Lung (tissue), 12 donors: Measurements from ENCODE around the gene TNFRSF14. TPM values are rescaled to one million over a fixed set of nuclear protein-coding genes. Genes with fewer than 3 reads are reported as not detected.
A peak's percentile ranks its signal among the peaks of the same experiment; 100 is the strongest.

Source experiments
- ATAC-seq: fragments of 200-7000 bp; cut with Tn5 transposase; one replicate; pipeline ENCODE4 v1.9.1; 2020; ENCODE audit warnings: moderate number of reproducible peaks; ENCODE audit not compliant: insufficient read depth, low FRiP score
- DNase-seq, 3 donors: peaks; one replicate each; pipeline ENCODE4 v3.0.0-alpha.2; 2013 to 2017
- H3K27ac ChIP-seq, 2 donors: one replicate each; pipeline ENCODE4 v1.5.1; 2013; ENCODE audit warnings: mild to moderate bottlenecking in 2 of 2, moderate library complexity in 2 of 2, control low read depth in 1 of 2, inconsistent platforms in 1 of 2, low read depth in 1 of 2, low read length in 1 of 2
- H3K27me3 ChIP-seq, 3 donors: one replicate each; pipeline ENCODE4 v1.5.1; 2013; ENCODE audit warnings: low read length in 2 of 3; ENCODE audit not compliant: control insufficient read depth in 3 of 3, insufficient read depth in 3 of 3
- H3K36me3 ChIP-seq, 4 donors: one replicate each; pipeline ENCODE4 v1.5.1; 2013; ENCODE audit warnings: low read length in 4 of 4, mild to moderate bottlenecking in 1 of 4, moderate library complexity in 1 of 4; ENCODE audit not compliant: control insufficient read depth in 4 of 4, insufficient read depth in 4 of 4
- H3K4me1 ChIP-seq, 5 donors: one replicate each; pipeline ENCODE4 v1.5.1; 2013; ENCODE audit warnings: low read length in 5 of 5, mild to moderate bottlenecking in 2 of 5, moderate library complexity in 1 of 5; ENCODE audit not compliant: control insufficient read depth in 5 of 5, insufficient read depth in 5 of 5
- H3K4me3 ChIP-seq: one replicate; pipeline ENCODE4 v1.5.1; 2013; ENCODE audit warnings: mild to moderate bottlenecking, control low read depth, moderate library complexity
- H3K9ac ChIP-seq, 2 donors: one replicate each; pipeline ENCODE4 v1.5.1; 2013; ENCODE audit warnings: low read length in 2 of 2, control low read depth in 1 of 2; ENCODE audit not compliant: insufficient read depth in 1 of 2
- H3K9me3 ChIP-seq, 4 donors: one replicate each; pipeline ENCODE4 v1.5.1; 2013; ENCODE audit warnings: low read length in 3 of 4, mild to moderate bottlenecking in 1 of 4, moderate library complexity in 1 of 4; ENCODE audit not compliant: control insufficient read depth in 4 of 4, insufficient read depth in 3 of 4
- CTCF ChIP-seq: IDR thresholded peaks from 2 replicates; pipeline ENCODE4 v1.5.1; 2012; ENCODE audit warnings: mild to moderate bottlenecking; ENCODE audit errors: control extremely low read depth, extremely low read depth
- WGBS, 2 donors: extraction: QIAGEN DNeasy Blood & Tissue Kit; methylation state at CpG; one replicate each; pipeline ENCODE4 v1.1.7; 2013; 5-methylcytosine and 5-hydroxymethylcytosine counted together
- polyA plus RNA-seq, 2 donors: library from polyadenylated mRNA; stranded (reverse); fragments of 200-250 nt; gene quantifications; one replicate each; pipeline ENCODE4 v1.2.1, GENCODE V29; 2013
- total RNA-seq, 2 donors: library from RNA; depleted of rRNA in 1 of 2; stranded (reverse); fragments of >200 nt in 1 of 2; gene quantifications; one replicate each; pipeline ENCODE4 v1.2.1, GENCODE V29; 2014 to 2021
- donor health status: control.
- donor health status: control.
- donor health status: Bipolar disorder and iron deficiency.
- donor health status: healthy.
- donor health status: DM: yes; HTN: yes; CAD: no.

Gene TNFRSF14
- total and polyA plus RNA-seq, 4 donors: 67.4 to 200 (median 159) TPM

DNA sequence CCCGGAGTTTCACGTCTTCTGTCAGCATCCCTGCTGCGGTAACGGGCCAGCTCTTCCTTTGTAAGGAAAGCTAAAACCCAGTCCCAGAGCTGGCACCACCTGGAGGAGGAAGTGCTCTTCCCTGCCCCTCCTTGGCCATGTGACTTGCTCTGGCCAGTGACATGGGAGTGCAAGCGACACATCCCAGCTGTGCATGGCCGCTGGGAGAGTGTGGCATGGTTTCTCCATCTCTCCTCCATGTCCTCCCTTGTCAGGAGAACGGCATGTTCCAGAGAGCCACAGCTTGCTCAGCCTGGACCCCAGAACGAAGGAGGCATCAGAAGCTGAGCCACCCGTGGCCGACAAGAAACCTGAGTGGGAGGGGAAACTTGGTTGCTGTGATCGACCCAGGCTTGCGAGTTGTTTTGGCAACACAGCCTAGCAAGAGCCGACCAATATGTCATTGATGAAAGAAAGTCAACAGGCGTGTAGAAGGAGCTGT, 27.7 kb downstream of the TNFRSF14 start:
- no peak for TF ChIP-seq CTCF
- H3K9me3 ChIP-seq: peaks cover 0 to 2% (median 0%) of the 10 kb centered on the region in 4 donors
- no peak overlapping the region for H3K9ac ChIP-seq
- H3K4me3 ChIP-seq: no peak overlapping the region
- 44 to 62% methylated on average over 14 of the region's 14 CpGs for WGBS, 2 donors
- H3K4me1 ChIP-seq: peaks cover 3 to 25% (median 17%) of the 10 kb centered on the region in 5 donors
- ATAC-seq (no peak), DNase-seq (peak; percentile 73 to 85 (median 79))
- peaks cover 0 to 5% (median 1%) of the 10 kb centered on the region in 4 donors for H3K36me3 ChIP-seq
- no peaks in the 10 kb centered on the region for H3K27me3 ChIP-seq
- peak overlapping the region in 1 of 2 donors; percentile 82 for H3K27ac ChIP-seq

GRCh38 chr1:2584686-2585317, 28.6 kb downstream of the TNFRSF14 start:
- WGBS, 2 donors: 18 to 23% methylated on average over 12 of the region's 12 CpGs
- H3K4me3 ChIP-seq: peak overlapping the region; percentile 11
- H3K27ac ChIP-seq: peak overlapping the region; percentile 98
- H3K27me3 ChIP-seq: no peaks in the 10 kb centered on the region
- peaks cover 0 to 2% (median 0%) of the 10 kb centered on the region in 4 donors for H3K9me3 ChIP-seq
- H3K9ac ChIP-seq: peak overlapping the region in 1 of 2 donors; percentile 17
- TF ChIP-seq CTCF: no peak
- DNase-seq (peak in 1 of 3 donors; percentile 12), ATAC-seq (no peak)
- peaks cover 3 to 25% (median 17%) of the 10 kb centered on the region in 5 donors for H3K4me1 ChIP-seq
- H3K36me3 ChIP-seq: peaks cover 0 to 14% (median 4%) of the 10 kb centered on the region in 4 donors

- peak overlapping the region; percentile 51 to 55 for H3K9ac ChIP-seq
- no peaks in the 10 kb centered on the region for H3K27me3 ChIP-seq
- H3K36me3 ChIP-seq: peaks cover 0 to 19% (median 4%) of the 10 kb centered on the region in 4 donors
- peak overlapping the region; percentile 58 for H3K4me3 ChIP-seq
- DNase-seq (peak; percentile 69 to 75 (median 75)), ATAC-seq (no peak)
- H3K9me3 ChIP-seq: peaks cover 0 to 2% (median 0%) of the 10 kb centered on the region in 4 donors
- H3K4me1 ChIP-seq: peaks cover 3 to 25% (median 17%) of the 10 kb centered on the region in 5 donors
- H3K27ac ChIP-seq: peak overlapping the region; percentile 98
- no peak for TF ChIP-seq CTCF
- 0% methylated on average over 25 to 28 of the region's 28 CpGs for WGBS, 2 donors
Measured at GRCh38 chr1:2585318-2586092, 29.3 kb downstream of the TNFRSF14 start.
